GM12801 (cell line): ENCODE data around the gene TNRC6B.

Experiments used
- CTCF ChIP-seq: IDR thresholded peaks from one replicate; pipeline ENCODE4 v1.5.1; 2011; ENCODE audit warnings: control low read depth; ENCODE audit not compliant: insufficient read length; ENCODE audit errors: extremely low read depth

TNRC6B gene

GRCh38 chr22:40177738-40178416, at the start of gene TNRC6B:
TNRC6B (plus strand) TSS chr22:40177925; CDS start chr22:40178136, 211 bp downstream.
- TF ChIP-seq CTCF = no peak

GRCh38 chr22:40128989-40129388, 48.7 kb upstream of the TNRC6B start:
- no peak for TF ChIP-seq CTCF

GRCh38 chr22:40137132-40137531, 40.6 kb upstream of the TNRC6B start:
- no peak for TF ChIP-seq CTCF

GRCh38 chr22:40138866-40139265, 38.9 kb upstream of the TNRC6B start:
- no peak for TF ChIP-seq CTCF

GRCh38 chr22:40147388-40148176, 30.1 kb upstream of the TNRC6B start:
- no peak for TF ChIP-seq CTCF

- TF ChIP-seq CTCF = no peak
Observed at GRCh38 chr22:40153192-40153591, 24.5 kb upstream of the TNRC6B start.

GRCh38 chr22:40153705-40154104, 24.0 kb upstream of the TNRC6B start:
- no peak for TF ChIP-seq CTCF
